ENCODE results near the gene RPS19. TPM values are rescaled to one million over a fixed set of nuclear protein-coding genes. Genes with fewer than 3 reads are reported as not detected.
A peak's percentile ranks its signal among the peaks of the same experiment; 100 is the strongest.
"Not testable (repeated sequence)": the region's sequence is repeated elsewhere in the genome, so short reads cannot be mapped to it uniquely, and the experiment has no call there.

Gene RPS19
- polyA plus RNA-seq, 10 donors: 1,506 to 2,735 (median 2,171) TPM

DNA sequence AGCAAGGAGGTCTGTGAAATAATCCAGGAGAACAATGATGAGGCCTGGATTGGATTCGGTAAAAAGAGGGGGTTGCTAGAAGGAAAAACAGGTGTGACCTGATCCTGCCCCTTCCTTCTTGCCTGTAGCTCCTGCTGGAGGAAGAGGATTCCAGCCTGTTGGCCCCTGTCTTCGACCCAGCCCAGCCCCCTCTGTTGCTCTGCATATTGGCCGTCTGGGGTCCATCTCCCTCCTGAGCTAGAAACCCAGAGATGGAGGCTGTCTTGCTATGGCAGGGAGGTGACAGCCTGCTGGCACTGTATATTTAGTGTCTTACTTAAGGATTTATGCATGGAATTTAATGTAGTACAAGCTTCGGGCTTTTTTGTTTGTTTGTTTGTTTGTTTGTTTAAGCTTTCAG lies 8.6 kb upstream of the RPS19 start:
- DNase-seq: no peak

DNA sequence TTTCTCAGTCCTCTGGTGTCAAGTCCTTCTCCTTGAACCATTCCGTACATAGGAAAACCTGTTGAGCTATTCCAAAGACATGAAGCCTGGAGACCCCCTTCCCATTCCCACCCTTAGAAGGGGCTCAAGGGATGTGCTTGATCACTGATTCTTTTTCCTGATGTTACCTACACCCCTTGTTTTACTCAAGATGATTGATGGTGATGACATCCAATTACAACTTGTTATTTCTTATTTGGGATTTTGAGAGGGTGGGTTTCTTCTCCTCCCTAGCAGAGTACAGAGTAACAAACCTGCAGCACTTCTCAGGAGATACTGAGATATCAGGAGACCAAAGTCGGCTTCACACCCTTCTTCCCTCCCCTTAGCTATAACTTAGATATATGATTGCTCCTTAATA lies 6.7 kb upstream of the RPS19 start:
- no peak for DNase-seq

DNA sequence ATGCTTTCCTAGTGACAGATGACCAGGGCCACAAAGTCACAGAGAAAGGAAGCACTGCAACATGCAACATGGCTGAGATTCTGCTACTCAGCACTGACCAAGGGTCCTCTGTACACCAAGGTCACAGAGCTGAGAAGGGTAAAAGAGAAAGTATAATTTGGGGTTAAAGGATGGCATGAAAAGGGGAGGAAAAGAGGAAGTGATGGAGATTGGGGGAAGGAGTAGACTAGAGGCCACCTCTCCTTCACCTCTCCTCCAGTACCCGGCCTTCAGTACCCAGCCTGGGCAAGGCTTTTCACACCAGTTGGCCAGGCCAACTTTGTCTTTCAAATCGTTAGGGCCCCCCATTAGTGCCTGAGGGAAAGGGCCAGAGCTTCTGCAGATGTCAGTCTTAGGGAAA lies 6.3 kb upstream of the RPS19 start:
- no peak for DNase-seq

DNA sequence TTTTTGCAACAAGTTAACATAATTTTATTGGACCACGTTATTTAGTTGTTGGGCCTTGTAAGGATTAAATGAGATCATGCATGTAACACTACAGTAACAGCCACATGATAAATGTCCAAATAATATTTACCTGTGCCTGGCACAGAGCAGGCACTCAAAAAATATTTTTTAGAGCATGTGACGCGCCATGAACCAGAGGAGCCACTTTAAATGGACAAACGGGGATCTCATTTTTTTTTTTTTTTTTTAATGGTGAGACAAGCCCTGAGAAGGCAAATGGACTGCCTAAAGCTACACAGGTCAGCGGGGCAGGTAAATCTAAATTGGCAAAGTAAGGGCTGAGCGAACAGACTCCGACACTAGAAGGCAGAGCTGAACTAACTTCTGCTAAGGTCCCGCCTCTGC lies 840 bp upstream of the RPS19 start:
- DNase-seq: no peak

DNA sequence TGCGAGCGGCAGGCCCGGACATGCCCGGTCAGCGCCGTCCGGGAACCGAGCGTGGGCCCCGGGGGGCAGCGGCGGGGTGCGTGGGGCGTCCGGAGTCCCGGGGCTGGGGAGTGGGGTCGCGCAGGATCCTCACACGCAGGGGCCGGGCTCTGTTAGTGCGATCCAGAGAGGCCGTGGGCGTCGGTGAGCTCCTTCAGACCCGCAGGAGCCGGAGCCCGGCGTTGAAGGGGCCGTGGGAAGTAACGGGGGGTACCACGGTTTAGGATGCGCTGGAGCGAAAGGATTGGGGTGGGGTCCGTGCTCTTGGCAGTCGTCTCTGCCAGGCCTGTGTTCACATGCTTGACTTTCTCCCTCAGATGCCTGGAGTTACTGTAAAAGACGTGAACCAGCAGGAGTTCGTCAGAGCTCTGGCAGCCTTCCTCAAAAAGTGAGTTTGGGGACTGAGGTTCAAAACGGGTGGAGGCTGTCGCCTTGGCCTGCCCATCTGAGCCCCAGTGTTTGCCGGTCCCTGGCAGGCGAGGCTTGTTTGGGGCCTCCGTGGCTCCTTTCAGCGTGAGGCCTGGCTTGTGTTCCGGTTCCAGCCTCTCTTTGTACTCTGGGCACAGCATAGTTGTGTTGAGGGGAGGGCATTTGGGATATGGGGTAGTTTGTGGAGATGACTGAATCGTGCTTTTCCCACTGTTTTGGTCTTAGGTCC lies 512 bp downstream of the RPS19 start:
- peak in 1 of 3 donors; percentile 65 for DNase-seq

DNA sequence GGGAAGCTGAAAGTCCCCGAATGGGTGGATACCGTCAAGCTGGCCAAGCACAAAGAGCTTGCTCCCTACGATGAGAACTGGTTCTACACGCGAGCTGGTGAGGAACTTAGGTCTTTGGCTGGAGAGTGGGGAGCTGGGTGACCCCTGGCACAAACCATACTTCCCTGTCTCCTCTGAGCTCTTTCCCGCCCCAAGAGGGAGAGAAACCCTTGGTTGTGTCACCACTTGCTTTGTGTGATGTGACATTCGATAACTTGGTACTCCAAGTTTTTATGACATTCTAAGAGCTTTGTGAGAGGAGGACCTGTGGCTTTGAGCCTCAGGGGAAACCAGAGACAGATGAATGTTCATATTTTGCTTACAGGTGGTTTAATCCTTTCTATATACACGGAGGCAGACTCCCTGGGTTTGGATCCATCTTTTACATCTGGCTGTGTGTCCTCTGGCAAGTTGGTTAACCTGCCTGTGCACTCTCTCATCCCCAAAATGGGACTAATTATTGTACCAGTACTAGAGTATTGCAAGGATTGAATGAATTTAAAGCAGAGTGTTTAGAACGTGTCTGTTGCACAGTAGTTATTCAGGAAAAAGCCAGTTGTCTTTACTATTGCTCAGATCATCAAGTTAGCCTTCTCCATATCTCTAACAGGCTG lies 1.2 kb downstream of the RPS19 start:
- DNase-seq: no peak

DNA sequence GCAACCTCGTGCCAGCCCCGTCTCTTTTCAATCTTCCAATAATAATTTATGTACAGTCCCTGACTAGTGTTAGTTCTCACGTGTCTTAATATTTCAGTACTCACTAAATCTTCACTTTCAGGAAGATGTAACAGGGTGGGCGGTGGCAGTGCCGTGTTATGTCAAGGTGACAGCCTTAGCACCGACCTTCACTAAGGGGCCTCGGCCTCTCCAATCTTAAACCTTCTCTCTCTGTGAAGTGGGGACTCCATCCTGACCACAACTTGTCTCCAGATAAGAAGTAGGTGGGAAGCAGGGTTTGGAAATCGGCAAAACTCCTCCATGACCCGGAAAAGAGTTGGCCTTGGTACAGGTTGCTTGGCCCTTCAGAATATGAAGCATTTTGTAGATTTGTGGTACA lies 1.8 kb downstream of the RPS19 start:
- no peak for DNase-seq

DNA sequence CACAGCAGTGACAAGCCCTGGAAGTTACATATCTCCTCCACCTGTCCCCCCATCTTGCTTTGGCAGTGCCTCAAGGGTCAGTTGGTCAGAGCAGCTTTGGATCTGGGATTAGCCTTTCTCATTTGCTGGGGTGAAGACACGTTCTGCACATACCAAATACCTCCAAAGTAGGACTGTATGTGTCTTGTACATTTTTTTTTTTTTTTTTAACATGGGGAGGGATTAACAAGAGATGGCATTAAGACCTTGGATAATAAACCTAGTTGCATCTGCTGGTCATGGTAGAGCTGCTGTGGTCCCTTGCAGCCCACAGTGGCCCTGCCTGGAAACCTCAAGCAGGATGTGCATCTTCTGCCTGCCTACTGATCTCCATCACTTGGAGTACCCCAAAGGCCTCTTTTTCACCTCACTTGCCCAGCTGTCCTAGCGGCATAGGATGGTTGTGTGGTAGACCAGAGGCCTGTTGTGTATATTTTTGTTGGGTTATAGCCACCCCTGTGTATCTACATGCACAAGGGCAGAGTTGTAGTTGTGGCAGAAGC lies 2.5 kb downstream of the RPS19 start:
- no peak for DNase-seq

DNA sequence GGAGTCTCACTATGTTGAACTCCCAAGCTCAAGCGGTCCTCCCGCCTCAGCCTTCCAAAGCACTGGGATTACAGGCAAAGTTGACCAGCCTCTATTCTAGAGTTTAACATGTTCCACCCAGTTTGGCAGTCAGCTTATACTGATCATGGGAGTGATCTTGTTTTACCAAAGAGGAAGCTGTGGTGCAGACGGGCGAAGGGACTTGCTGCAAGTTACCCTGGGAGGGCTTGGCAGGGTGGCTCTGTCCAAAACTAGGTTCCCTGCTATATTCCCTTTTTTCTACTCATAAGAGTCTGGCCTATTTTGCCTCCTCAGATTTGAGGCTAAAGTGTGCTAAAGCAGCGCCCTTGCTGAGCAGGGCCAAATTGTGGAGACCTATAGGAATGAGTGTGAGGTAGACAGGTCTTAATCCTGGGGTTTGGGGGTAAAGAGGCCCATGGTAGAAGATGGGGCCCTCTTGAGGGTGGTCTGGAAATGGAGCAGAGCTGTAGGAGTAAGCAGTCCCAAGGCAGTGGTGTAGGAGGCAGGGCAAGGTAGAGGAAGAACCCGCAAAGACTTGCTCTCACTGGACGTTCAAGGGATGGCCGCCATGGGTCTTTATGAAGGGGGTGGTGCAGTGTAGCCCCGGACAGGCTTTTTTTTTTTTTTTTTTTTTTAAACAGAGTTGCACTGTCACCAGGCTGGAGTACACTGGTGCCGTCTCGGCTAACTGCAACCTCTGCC lies 3.3 kb downstream of the RPS19 start:
- no peak for DNase-seq

DNA sequence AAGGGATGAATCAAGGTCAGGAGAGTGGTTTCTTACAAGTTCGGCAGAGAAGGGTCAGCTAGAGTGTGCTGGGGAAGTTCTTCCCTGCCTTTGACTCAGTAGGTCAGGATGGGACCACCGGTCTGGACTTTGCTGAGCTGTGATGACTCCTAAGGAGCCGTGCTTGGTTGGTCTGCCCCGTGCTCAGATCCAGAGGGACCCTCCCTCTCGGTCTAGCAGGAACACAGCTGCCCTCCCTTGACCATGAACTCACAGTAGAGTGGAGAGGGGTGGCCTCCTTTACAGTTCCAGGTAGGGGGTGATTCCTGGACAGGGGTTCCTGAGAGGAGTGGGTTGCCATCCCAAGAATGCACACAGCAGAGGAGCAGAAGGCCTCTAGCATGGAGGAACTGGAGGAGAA lies 4.3 kb downstream of the RPS19 start:
- no peak for DNase-seq

DNA sequence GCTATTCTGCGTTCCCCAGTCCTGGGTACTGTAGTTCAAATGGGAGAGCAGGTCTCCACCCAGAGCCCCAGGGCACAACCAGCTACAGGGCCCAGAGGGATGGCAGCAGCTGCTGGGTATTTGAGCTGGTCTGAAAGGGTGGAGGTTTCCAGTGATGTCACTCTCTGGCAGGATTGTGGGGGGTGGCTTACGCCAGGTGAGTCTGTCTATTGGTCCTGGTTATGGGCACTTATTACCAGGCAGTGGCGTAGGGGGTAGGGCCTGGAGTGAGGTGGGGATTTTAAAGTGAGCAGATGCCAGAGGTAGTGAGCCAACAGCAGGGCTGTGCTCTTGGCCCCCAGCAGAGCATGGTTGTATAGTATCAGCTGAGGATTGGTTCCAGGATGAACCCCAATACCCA lies 6.2 kb downstream of the RPS19 start:
- DNase-seq: no peak

DNA sequence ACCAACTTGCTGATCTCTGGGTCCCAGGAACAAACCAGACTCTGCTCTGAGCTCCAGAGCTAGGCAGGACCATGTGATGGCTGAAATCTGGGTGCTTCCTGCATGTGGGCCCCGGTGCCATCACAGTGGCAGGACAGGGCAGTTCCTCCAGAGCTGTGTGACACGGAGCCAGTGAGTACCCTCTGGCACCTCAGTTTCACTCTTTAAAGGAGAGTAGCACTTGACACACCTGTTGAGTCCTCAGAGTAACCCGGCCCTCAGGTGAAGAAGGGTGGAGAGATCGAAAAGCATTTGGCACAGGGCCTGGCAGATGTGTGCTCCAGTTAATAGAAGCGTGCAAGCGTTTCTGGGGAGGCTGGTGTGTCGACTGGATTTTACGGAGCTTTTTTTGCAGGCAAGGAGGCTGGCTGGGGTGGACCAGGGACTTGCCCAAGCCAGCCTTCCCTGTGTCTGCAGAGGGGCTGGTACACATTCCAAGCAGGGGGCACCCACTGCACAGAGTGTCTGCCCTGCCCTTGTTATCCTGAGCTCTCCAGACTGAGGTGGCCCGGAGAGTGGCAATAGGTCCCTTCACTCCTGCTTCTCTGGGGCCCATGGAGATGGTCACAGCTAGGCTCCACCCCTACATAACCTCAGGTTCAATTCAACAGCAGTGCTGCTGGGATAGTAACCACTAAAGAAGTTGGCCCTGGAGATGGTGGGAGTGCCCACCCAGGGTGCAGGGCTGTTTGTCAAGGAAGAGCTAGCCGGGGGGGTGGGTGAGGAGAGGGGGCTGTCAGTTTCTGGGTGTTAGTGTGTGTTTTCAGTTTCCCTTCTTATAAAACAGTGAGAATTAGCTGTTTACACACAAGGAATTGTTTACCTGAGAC lies 8.3 kb downstream of the RPS19 start:
- no peak for DNase-seq

DNA sequence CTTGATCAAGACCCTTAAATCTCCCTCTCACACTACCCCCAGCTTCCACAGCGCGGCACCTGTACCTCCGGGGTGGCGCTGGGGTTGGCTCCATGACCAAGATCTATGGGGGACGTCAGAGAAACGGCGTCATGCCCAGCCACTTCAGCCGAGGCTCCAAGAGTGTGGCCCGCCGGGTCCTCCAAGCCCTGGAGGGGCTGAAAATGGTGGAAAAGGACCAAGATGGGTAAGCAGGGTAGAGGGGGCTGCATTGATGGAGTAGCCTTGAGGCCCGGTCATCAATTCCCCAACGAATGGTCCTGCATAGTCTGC lies 8.9 kb downstream of the RPS19 start:
- no peak for DNase-seq

DNA sequence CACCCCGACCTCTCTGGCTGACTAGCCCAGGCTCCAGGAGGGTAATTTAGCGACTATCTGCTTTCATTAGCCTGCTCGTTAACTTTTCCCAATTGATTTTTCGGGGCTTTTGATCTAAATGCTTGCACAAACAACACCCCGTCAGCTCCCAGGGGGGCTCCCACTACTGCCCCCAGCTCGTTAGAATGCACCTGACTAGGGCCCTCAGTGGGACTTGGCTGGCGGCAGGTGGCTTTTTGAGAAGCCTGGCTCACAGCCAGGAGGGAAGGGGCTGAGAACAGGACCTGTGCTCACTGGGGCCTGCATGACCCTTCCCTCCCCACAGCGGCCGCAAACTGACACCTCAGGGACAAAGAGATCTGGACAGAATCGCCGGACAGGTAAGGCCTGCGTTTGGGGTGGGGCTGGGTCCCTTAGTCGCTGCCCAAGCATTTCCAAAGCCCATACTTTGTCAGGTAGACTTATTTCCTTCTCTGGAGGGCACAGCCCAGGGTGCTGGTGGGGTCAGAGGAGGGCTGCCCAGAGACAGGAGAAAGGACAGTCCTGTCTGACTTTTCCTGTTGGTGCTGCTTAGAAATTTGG lies 9.4 kb downstream of the RPS19 start:
- DNase-seq: no peak

DNA sequence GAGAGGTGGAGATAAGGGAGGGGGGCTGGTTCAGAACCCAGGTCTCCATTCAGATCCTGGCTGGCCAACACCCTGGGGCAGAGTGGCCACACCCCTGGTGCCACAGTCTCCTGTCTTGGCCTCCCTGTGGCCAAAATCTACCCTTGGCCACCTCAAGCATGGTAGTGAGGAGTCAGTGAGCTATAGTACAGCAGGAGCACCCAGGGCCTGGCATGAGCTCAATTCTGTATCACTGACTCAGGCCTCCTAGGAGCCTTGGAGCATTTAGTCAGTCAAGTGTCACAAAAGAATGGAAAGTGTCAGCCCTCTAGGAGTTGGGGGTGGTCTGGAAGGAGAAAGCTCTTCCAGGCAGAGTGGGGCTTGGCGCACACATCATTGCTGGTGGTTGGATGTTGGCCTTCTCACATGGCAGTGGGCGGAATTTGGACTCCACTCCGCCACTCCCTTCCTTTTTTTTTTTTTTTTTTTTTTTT lies 10.4 kb downstream of the RPS19 start:
- no peak for DNase-seq

DNA sequence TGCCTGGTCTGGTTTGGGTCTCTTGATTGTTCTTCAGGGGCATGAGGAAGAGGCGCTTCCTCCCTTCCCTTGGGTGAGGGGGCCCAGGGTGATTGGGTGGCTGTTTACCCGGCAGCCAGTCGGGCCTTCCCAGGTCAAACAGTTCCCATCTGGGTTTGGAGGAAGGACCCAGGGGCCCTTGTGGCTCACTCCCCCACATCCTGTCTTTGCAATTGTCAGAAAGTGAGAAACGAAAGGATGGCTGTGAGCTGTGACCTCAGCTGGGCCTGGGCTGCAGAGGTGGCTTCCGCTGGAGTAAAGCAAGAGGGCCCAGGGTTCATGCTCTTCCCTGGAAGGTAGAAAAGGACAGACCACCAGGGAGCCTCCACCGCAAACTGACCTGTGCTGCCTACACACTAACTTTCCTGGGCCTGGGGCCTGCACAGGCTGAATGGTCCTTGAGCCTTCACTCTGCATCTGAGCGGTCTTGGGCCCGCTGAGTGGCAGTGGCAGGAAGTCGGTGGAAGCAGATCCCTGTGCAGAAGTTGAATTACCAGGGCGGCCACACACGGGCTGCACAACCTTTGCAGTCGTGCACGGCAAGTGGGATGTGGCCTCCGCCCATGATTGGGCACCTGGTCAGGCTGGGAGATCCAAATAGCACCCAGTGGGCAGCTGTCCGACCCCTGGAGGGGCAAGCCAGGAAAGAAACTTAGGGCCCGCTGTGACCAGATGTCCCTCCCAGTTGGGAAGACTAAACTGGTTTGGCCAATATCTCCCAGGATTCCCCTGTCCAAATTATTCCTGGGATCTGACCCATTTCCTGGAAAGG lies 11.7 kb downstream of the RPS19 start:
- DNase-seq: no peak

DNA sequence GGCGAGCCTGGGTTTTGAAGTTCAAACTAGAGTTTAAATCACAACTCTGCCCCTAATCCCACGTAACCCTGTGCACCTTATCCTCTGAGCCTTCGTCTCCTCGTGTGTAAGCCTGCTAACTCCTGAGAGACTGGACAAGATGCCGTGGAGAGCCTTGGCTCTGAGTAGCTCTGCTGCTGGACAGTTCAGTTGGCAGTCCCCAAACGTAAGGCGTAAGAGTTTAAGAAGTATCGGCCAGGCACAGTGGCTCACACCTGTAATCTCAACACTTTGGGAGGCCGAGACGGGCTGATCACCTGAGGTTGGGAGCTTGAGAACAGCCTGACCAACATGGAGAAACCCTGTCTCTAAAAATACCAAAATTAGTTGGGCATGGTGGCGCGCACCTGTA lies 12.3 kb downstream of the RPS19 start:
- DNase-seq: no peak

DNA sequence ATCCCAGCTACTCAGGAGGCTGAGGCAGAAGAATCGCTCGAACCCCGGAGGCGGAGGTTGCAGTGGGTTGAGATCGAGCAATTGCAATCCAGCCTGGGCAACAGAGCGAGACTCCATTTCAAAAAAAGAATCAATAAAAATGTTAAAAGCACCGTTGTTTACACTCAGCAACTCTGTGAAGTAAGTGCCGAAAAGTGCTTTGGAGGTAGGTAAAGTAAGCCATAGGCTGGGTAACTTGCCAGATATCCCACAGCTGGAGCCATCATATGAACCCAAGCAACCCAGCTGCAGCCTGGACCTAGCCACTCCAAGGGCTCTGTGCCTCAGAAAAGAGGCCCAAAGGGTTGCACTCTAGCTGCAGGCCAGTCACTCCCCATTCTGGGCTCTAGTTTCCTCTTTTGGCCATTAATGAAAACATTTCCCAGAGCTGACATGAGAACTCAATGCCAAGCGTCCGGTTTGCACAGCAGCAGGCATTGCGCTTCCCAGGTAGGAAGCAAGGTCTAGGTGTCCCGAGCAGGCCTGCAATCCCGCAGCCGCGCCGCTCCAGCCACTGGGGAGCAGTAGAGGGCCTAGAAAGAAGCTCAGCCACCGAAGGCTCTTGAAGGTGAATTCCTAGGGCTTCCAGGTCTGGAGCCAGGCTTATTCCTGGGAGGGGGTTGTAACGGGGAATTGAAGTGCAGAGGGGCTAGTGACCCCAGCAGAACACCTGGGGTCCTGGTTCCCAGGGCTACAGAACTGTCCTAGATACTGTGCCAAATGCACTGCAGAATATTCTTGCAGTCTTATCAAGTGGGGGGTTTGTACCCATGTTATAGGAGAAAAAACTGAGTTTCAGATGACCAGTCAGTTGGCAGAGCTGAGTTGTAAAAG lies 13.0 kb downstream of the RPS19 start:
- peak in 2 of 3 donors; percentile 29 to 61 for DNase-seq

DNA sequence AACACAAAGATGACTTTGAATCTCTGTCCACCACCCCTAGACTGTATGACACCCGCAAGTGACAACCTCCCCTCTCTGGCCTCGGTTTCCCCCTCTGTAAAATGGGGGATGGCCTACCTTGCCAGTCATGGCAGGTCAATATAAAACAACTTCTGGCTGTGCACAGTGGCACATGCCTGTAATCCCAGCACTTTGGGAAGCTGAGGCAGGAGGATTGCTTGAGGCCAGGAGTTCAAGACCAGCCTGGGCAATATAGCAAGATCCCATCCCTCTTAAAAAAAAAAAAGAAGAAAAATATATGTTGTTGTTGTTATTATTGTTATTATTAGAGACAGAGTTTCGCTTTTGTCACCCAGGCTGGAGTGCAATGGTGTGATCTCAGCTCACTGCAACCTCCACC lies 15.9 kb downstream of the RPS19 start:
- DNase-seq: not testable (repeated sequence)
